ENCODE data around the gene PRKD3.

Gene PRKD3

GRCh38 chr2:37317746-37318145, 6.9 kb downstream of the PRKD3 start:
- no peak overlapping the region for H3K4me3 ChIP-seq (ENCODE audit: low read depth, low read length)
- no peak for TF ChIP-seq CTCF (IDR thresholded peaks at IDR 0.05; ENCODE audit: borderline replicate concordance, insufficient read depth, low read depth, low read length)

GRCh38 chr2:37316181-37316580, 8.5 kb downstream of the PRKD3 start:
- no peak overlapping the region for H3K4me3 ChIP-seq (ENCODE audit: low read depth, low read length)
- TF ChIP-seq CTCF (IDR thresholded peaks at IDR 0.05; ENCODE audit: borderline replicate concordance, insufficient read depth, low read depth, low read length), result no peak

GRCh38 chr2:37315364-37315763, 9.3 kb downstream of the PRKD3 start:
- no peak overlapping the region for H3K4me3 ChIP-seq (ENCODE audit: low read depth, low read length)
- no peak for TF ChIP-seq CTCF (IDR thresholded peaks at IDR 0.05; ENCODE audit: borderline replicate concordance, insufficient read depth, low read depth, low read length)

- H3K4me3 ChIP-seq (ENCODE audit: low read depth, low read length), result no peak overlapping the region
- TF ChIP-seq CTCF (IDR thresholded peaks at IDR 0.05; ENCODE audit: borderline replicate concordance, insufficient read depth, low read depth, low read length), result no peak
Measured at GRCh38 chr2:37307500-37307899, 17.1 kb downstream of the PRKD3 start.

- no peak overlapping the region for H3K4me3 ChIP-seq (ENCODE audit: low read depth, low read length)
Measured at GRCh38 chr2:37306024-37306423, 18.6 kb downstream of the PRKD3 start.

GRCh38 chr2:37302701-37303252, 21.9 kb downstream of the PRKD3 start:
- TF ChIP-seq CTCF (IDR thresholded peaks at IDR 0.05; ENCODE audit: borderline replicate concordance, insufficient read depth, low read depth, low read length), result no peak
- no peak overlapping the region for H3K4me3 ChIP-seq (ENCODE audit: low read depth, low read length)

More at GRCh38 chr2:37306024-37306423, 18.6 kb downstream of the PRKD3 start:
- no peak for TF ChIP-seq CTCF (IDR thresholded peaks at IDR 0.05; ENCODE audit: borderline replicate concordance, insufficient read depth, low read depth, low read length)

GRCh38 chr2:37301408-37301807, 23.2 kb downstream of the PRKD3 start:
- TF ChIP-seq CTCF (IDR thresholded peaks at IDR 0.05; ENCODE audit: borderline replicate concordance, insufficient read depth, low read depth, low read length), result no peak
- H3K4me3 ChIP-seq (ENCODE audit: low read depth, low read length), result no peak overlapping the region
